MM.1S (cell line): ENCODE results near the gene PRCC.

Experiments
- DNase-seq: peaks from one replicate; pipeline ENCODE4 v3.0.0-alpha.2; 2015
- H2AFZ ChIP-seq: fragments of 300-600 bp; sonication (generic); 2 replicates; pipeline ENCODE4 v1.6.0; 2016; ENCODE audit warnings: antibody characterized with exemption, low read length
- H3F3A ChIP-seq: fragments of 300-600 bp; sonication (generic); 2 replicates; pipeline ENCODE4 v1.6.1; 2016; ENCODE audit warnings: mild to moderate bottlenecking, antibody characterized with exemption, low read length, moderate library complexity, mixed read lengths; ENCODE audit not compliant: insufficient read depth
- H3K27ac ChIP-seq: fragments of 300-600 bp; sonication (generic); 2 replicates; pipeline ENCODE4 v1.5.1; 2016; ENCODE audit warnings: mild to moderate bottlenecking, low read length
- H3K27me3 ChIP-seq: fragments of 300-600 bp; sonication (generic); replicated peaks from 2 replicates; pipeline ENCODE4 v1.6.0; 2016; ENCODE audit warnings: low read length; ENCODE audit not compliant: insufficient read depth
- H3K36me3 ChIP-seq: fragments of 300-600 bp; sonication (generic); replicated peaks from 2 replicates; pipeline ENCODE4 v1.6.1; 2016; ENCODE audit warnings: mild to moderate bottlenecking, low read length, mixed read lengths; ENCODE audit not compliant: insufficient read depth
- H3K4me1 ChIP-seq: fragments of 300-600 bp; sonication (generic); 2 replicates; pipeline ENCODE4 v1.6.1; 2016; ENCODE audit warnings: low read length, mixed read lengths
- H3K4me2 ChIP-seq: fragments of 300-600 bp; sonication (generic); 2 replicates; pipeline ENCODE4 v1.6.0; 2016; ENCODE audit warnings: low read depth, low read length
- H3K4me3 ChIP-seq: fragments of 300-600 bp; sonication (generic); 2 replicates; pipeline ENCODE4 v1.5.1; 2016; ENCODE audit warnings: low read length, mixed read lengths
- H3K79me2 ChIP-seq: fragments of 300-600 bp; sonication (generic); 2 replicates; pipeline ENCODE4 v1.6.1; 2016; ENCODE audit warnings: mixed run types, low read length, mixed read lengths
- H3K9ac ChIP-seq: fragments of 300-600 bp; sonication (generic); 2 replicates; pipeline ENCODE4 v1.6.1; 2016; ENCODE audit warnings: low read length, mixed read lengths
- H3K9me2 ChIP-seq: fragments of 300-600 bp; sonication (generic); replicated peaks from 2 replicates; pipeline ENCODE4 v1.6.1; 2016; ENCODE audit warnings: mild to moderate bottlenecking, low read length, mixed read lengths; ENCODE audit not compliant: insufficient read depth
- H3K9me3 ChIP-seq: fragments of 300-600 bp; sonication (generic); replicated peaks from 2 replicates; pipeline ENCODE4 v1.6.1; 2016; ENCODE audit warnings: mild to moderate bottlenecking, low read length, mixed read lengths; ENCODE audit not compliant: insufficient read depth
- H4K20me1 ChIP-seq: fragments of 300-600 bp; sonication (generic); 2 replicates; pipeline ENCODE4 v1.6.1; 2016; ENCODE audit warnings: mild to moderate bottlenecking, low read length, moderate library complexity, mixed read lengths; ENCODE audit not compliant: insufficient read depth
- CTCF ChIP-seq: fragments of 300-600 bp; sonication (generic); IDR thresholded peaks from 2 replicates; pipeline ENCODE4 v1.5.1; 2016; ENCODE audit warnings: antibody characterized with exemption, low read length, mixed read lengths
- EZH2 ChIP-seq: fragments of 300-600 bp; sonication (generic); optimal IDR thresholded peaks from 2 replicates; pipeline ENCODE3; 2017; ENCODE audit warnings: low read depth, mild to moderate bottlenecking, antibody characterized with exemption, low read length, mixed read lengths
- EZH2phosphoT487 ChIP-seq: fragments of 300-600 bp; sonication (generic); IDR thresholded peaks from 2 replicates; pipeline ENCODE4 v1.6.1; 2018; ENCODE audit warnings: antibody characterized with exemption, low read length

Gene PRCC

GRCh38 chr1:156751451-156751756 is 15.9 kb upstream of the PRCC start, which contains the start of gene HDGF:
Gene HDGF, minus strand, starts transcription at chr1:156751675. Its CDS starts 246 bp downstream, at chr1:156751429.
- Histone ChIP-seq H3K36me3 (no peaks in the 10 kb centered on the region), H3K9me2 (no peaks in the 10 kb centered on the region), H3K4me2 (peak within 1 kb of the TSS; percentile 87), H3K79me2 (peaks cover 65% of the 10 kb centered on the region), H3K4me1 (peaks cover 36% of the 10 kb centered on the region), H3K9ac (peak within 1 kb of the TSS; percentile 88), H3K27me3 (no peaks in the 10 kb centered on the region), H2AFZ (peak within 1 kb of the TSS; percentile 91), H3K9me3 (no peaks in the 10 kb centered on the region), H3F3A (peaks cover 32% of the 10 kb centered on the region), H4K20me1 (no peaks in the 10 kb centered on the region), H3K27ac (peak within 1 kb of the TSS; percentile 73), H3K4me3 (peak within 1 kb of the TSS; percentile 94)
- DNase-seq = no peak
- TF ChIP-seq EZH2 (no peak), CTCF (no peak), EZH2phosphoT487 (no peak)

- H3K4me1 ChIP-seq = peaks cover 32% of the 10 kb centered on the region
- peak overlapping the region; percentile 94 for H3K4me3 ChIP-seq
- peak overlapping the region; percentile 47; the same call in 1 of the 2 replicates for H3K27ac ChIP-seq
- H3K9me2 ChIP-seq = no peaks in the 10 kb centered on the region
- no peaks in the 10 kb centered on the region for H3K36me3 ChIP-seq
- TF ChIP-seq CTCF (no peak), EZH2phosphoT487 (no peak), EZH2 (no peak)
- peak overlapping the region; percentile 87 for H3K4me2 ChIP-seq
- peaks cover 32% of the 10 kb centered on the region for H3F3A ChIP-seq
- peak overlapping the region; percentile 85 for H3K9ac ChIP-seq
- peak; percentile 99 for DNase-seq
- H2AFZ ChIP-seq = peak overlapping the region; percentile 91
- peaks cover 60% of the 10 kb centered on the region for H3K79me2 ChIP-seq
- H3K9me3 ChIP-seq = no peaks in the 10 kb centered on the region
- H3K27me3 ChIP-seq = no peaks in the 10 kb centered on the region
- no peaks in the 10 kb centered on the region for H4K20me1 ChIP-seq
Measured at GRCh38 chr1:156751757-156752481, 15.4 kb upstream of the PRCC start.

GRCh38 chr1:156752843-156753482 is 14.4 kb upstream of the PRCC start:
- peak overlapping the region; percentile 85; the same call in 1 of the 2 replicates for H3K9ac ChIP-seq
- TF ChIP-seq CTCF (no peak), EZH2 (no peak), EZH2phosphoT487 (no peak)
- peak overlapping the region; percentile 94 for H3K4me3 ChIP-seq
- H3K79me2 ChIP-seq = peaks cover 50% of the 10 kb centered on the region
- H3K4me2 ChIP-seq = peak overlapping the region; percentile 87
- no peak for DNase-seq
- H4K20me1 ChIP-seq = no peaks in the 10 kb centered on the region
- H3K27me3 ChIP-seq = no peaks in the 10 kb centered on the region
- H3F3A ChIP-seq = peaks cover 26% of the 10 kb centered on the region
- no peaks in the 10 kb centered on the region for H3K36me3 ChIP-seq
- no peaks in the 10 kb centered on the region for H3K9me3 ChIP-seq
- H3K9me2 ChIP-seq = no peaks in the 10 kb centered on the region
- H2AFZ ChIP-seq = no peak overlapping the region
- H3K4me1 ChIP-seq = peaks cover 23% of the 10 kb centered on the region
- H3K27ac ChIP-seq = no peak overlapping the region
